ENCODE measurements around the gene MRPL40.
"Not testable (repeated sequence)": the region's sequence is repeated elsewhere in the genome, so short reads cannot be mapped to it uniquely, and the experiment has no call there.

DNA sequence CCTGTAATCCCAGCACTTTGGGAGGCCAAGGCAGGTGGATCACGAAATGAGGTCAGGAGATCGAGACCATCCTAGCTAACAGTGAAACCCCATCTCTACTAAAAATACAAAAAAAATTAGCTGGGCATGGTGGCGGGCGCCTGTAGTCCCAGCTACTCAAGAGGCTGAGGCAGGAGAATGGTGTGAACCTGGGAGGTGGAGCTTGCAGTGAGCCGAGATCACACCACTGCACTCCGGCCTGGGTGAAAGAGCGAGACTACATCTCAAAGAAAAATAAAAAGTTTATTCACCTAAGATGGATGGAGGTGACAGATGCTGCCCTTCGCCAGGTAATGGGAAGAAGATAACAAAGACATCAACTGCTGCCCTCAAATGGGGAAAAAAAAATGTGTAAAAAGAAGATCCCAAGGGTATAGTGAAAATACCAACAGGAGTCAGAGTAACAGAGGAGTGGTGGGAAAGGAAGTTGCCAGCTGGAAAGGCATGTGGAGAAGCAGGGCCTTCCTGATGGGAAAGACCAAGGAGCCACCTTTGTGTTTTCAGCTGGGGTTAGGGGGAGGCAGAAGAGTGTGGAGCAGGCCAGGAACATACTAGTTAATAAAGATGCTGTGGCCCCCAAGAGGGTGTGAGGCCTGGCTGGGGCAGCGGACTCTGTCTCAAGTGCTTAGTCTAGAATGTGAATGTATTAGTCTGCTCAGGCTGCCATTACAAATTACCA lies 4.3 kb downstream of the MRPL40 start:
- not testable (repeated sequence) for TF ChIP-seq CTCF (conservative IDR thresholded peaks at IDR 0.05; ENCODE audit: low read length); EZH2phosphoT487 (IDR thresholded peaks at IDR 0.05; ENCODE audit: borderline replicate concordance)

All from Loucy (cell line).